Natural killer cell treated with Interleukin-12 subunit alpha and Interleukin-12 subunit beta and Interleukin-15 and Interleukin-18, amount 100 ng/mL, for 72 hours (primary cell): ENCODE results near the gene B3GALT6. TPM values are rescaled to one million over a fixed set of nuclear protein-coding genes. Genes with fewer than 3 reads are reported as not detected.
A peak's percentile ranks its signal among the peaks of the same experiment; 100 is the strongest.

Experiments used
- ATAC-seq, 2 donors: fragments of 150-1000 bp; cut with Tn5 transposase in 1 of 2; sonication (Bioruptor Pico), chemical (Tn5 transposase) in 1 of 2; 2 replicates each; pipeline ENCODE4 v1.10.0; 2021
- DNase-seq: peaks from one replicate; pipeline ENCODE4 v3.0.0; 2022; ENCODE audit warnings: low spot score
- H3K27ac Mint-ChIP-seq, 2 donors: 1 replicate in 1 of 2; 2 replicates in 1 of 2; pipeline ENCODE4 v1.8.0; 2022; ENCODE audit warnings: mixed read lengths in 2 of 2, mild to moderate bottlenecking in 1 of 2, moderate library complexity in 1 of 2
- H3K27me3 Mint-ChIP-seq, 2 donors: 1 replicate in 1 of 2; 2 replicates in 1 of 2; pipeline ENCODE4 v1.8.0; 2022; ENCODE audit warnings: mixed read lengths in 2 of 2
- H3K36me3 Mint-ChIP-seq: one replicate; pipeline ENCODE4 v1.8.0; 2022; ENCODE audit warnings: mixed read lengths
- H3K4me1 Mint-ChIP-seq, 2 donors: 1 replicate in 1 of 2; 2 replicates in 1 of 2; pipeline ENCODE4 v1.8.0; 2022; ENCODE audit warnings: low read depth in 2 of 2, mixed read lengths in 2 of 2, mild to moderate bottlenecking in 1 of 2
- H3K4me3 Mint-ChIP-seq: one replicate; pipeline ENCODE4 v1.8.0; 2022; ENCODE audit warnings: mixed read lengths
- H3K9me3 Mint-ChIP-seq: 2 replicates; pipeline ENCODE4 v1.8.0; 2022; ENCODE audit warnings: mixed read lengths
- total RNA-seq, 2 donors: library from RNA; stranded (reverse); gene quantifications; one replicate each; pipeline ENCODE4 v1.2.3, GENCODE V29; 2022

Gene B3GALT6
- total RNA-seq, 2 donors from 2014 or later, result 23.8 to 28.1 TPM

- peak overlapping the region; percentile 86 for H3K4me3 Mint-ChIP-seq
- H3K36me3 Mint-ChIP-seq, result no peaks in the 10 kb centered on the region
- peaks cover 28 to 31% of the 10 kb centered on the region in 2 donors for H3K4me1 Mint-ChIP-seq
- DNase-seq (no peak), ATAC-seq (no peak)
- no peaks in the 10 kb centered on the region for H3K9me3 Mint-ChIP-seq
- no peaks in the 10 kb centered on the region for H3K27me3 Mint-ChIP-seq
- H3K27ac Mint-ChIP-seq, result peak overlapping the region; percentile 26 to 61
These were observed 40.5 kb downstream of the B3GALT6 start for GRCh38 chr1:1272341-1273208.

DNA sequence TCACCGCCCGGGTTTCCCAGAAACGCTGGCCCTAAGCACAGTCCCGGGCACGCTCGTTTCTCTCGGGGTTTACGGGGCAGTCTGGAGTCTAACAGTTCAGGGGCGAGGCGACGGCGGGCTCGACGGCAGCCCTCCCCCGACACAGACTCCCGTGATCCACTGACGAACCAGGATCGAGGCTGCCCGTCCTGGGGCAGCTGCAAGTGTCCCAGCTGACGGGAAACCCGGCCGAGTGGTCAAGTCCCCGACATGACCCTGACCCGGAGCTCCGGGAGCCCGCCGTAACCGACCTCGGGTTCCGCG is 41.1 kb downstream of the B3GALT6 start:
- Mint-ChIP-seq H3K4me3 (peak overlapping the region; percentile 86), H3K9me3 (no peaks in the 10 kb centered on the region), H3K36me3 (no peaks in the 10 kb centered on the region), H3K27me3 (no peaks in the 10 kb centered on the region), H3K27ac (peak overlapping the region; percentile 26 to 61), H3K4me1 (peaks cover 28 to 31% of the 10 kb centered on the region in 2 donors)
- no peak for ATAC-seq
- no peak for DNase-seq

- ATAC-seq (peak; percentile 97 to 99), DNase-seq (peak; percentile 94)
- no peaks in the 10 kb centered on the region for H3K9me3 Mint-ChIP-seq
- peak within 1 kb of the TSS; percentile 86 for H3K4me3 Mint-ChIP-seq
- peak within 1 kb of the TSS; percentile 26 to 61 for H3K27ac Mint-ChIP-seq
- no peaks in the 10 kb centered on the region for H3K27me3 Mint-ChIP-seq
- H3K36me3 Mint-ChIP-seq, result no peaks in the 10 kb centered on the region
- H3K4me1 Mint-ChIP-seq, result peaks cover 28 to 31% of the 10 kb centered on the region in 2 donors
These were observed 41.7 kb downstream of the B3GALT6 start, which contains the start of gene UBE2J2 for GRCh38 chr1:1273512-1274298. UBE2J2 (minus strand) TSS chr1:1273854; CDS start chr1:1267992, 5,862 bp downstream.

- H3K4me1 Mint-ChIP-seq, result peaks cover 28 to 31% of the 10 kb centered on the region in 2 donors
- ATAC-seq (no peak), DNase-seq (no peak)
- no peaks in the 10 kb centered on the region for H3K9me3 Mint-ChIP-seq
- no peaks in the 10 kb centered on the region for H3K27me3 Mint-ChIP-seq
- H3K4me3 Mint-ChIP-seq, result peak overlapping the region; percentile 59
- no peak overlapping the region for H3K27ac Mint-ChIP-seq
- H3K36me3 Mint-ChIP-seq, result no peaks in the 10 kb centered on the region
These were observed 42.4 kb downstream of the B3GALT6 start for GRCh38 chr1:1274299-1274930.

GRCh38 chr1:1274931-1275431 is 42.9 kb downstream of the B3GALT6 start:
- ATAC-seq (no peak), DNase-seq (no peak)
- H3K27ac Mint-ChIP-seq, result no peak overlapping the region
- no peaks in the 10 kb centered on the region for H3K27me3 Mint-ChIP-seq
- peak overlapping the region; percentile 59 for H3K4me3 Mint-ChIP-seq
- H3K36me3 Mint-ChIP-seq, result no peaks in the 10 kb centered on the region
- peaks cover 24 to 28% of the 10 kb centered on the region in 2 donors for H3K4me1 Mint-ChIP-seq
- H3K9me3 Mint-ChIP-seq, result no peaks in the 10 kb centered on the region

- Mint-ChIP-seq H3K9me3 (no peaks in the 10 kb centered on the region), H3K4me3 (peak overlapping the region; percentile 6), H3K36me3 (no peaks in the 10 kb centered on the region), H3K27me3 (no peaks in the 10 kb centered on the region), H3K27ac (no peak overlapping the region), H3K4me1 (peaks cover 15 to 19% of the 10 kb centered on the region in 2 donors)
- ATAC-seq (no peak), DNase-seq (no peak)
These were observed 43.8 kb downstream of the B3GALT6 start for GRCh38 chr1:1275836-1276235.

GRCh38 chr1:1278620-1279019 is 46.6 kb downstream of the B3GALT6 start:
- Mint-ChIP-seq H3K9me3 (no peaks in the 10 kb centered on the region), H3K36me3 (no peaks in the 10 kb centered on the region), H3K27ac (no peak overlapping the region), H3K4me3 (no peak overlapping the region), H3K4me1 (peaks cover 0 to 6% of the 10 kb centered on the region in 2 donors), H3K27me3 (no peaks in the 10 kb centered on the region)
- DNase-seq (no peak), ATAC-seq (no peak)

GRCh38 chr1:1279028-1279427 is 47.0 kb downstream of the B3GALT6 start:
- Mint-ChIP-seq H3K4me1 (peaks cover 0 to 6% of the 10 kb centered on the region in 2 donors), H3K9me3 (no peaks in the 10 kb centered on the region), H3K36me3 (no peaks in the 10 kb centered on the region), H3K27ac (no peak overlapping the region), H3K27me3 (no peaks in the 10 kb centered on the region), H3K4me3 (no peak overlapping the region)
- DNase-seq (no peak), ATAC-seq (no peak)

DNA sequence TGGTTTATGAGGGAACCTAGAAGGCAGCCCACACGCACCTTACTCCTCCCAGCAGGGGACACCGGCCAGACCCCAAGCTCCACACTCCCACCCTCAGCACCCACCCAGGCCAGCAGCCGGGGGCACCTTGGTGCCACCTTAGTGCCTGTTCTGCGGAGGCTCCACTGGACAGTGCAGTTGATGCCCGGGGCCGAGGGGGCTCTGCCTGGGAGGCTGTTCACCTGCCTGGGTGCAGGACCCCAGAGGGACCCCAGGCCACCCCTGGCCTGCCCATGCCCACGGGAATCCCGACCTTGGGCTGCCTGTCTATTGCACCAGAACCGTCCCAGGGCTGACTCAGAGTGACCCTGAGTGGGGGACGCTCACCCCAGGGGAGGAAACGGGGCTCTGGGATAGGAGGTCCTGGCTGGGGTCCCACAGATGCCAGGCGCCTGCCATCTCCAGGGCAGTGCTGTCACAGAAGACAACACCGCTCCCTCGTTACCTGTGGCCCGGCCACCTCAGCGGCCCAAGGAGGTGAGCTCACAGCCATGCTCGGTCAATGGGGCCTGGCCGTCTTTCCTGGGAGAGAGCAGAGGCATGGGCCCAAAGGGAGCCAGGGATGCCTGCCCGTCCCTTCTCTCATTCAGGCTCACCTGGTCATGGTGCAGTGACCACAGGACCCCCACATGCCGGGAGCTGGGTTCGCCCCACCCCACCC is 48.9 kb downstream of the B3GALT6 start:
- ATAC-seq (peak in 1 of 2 donors; percentile 5), DNase-seq (no peak)
- H3K36me3 Mint-ChIP-seq, result no peaks in the 10 kb centered on the region
- no peak overlapping the region for H3K4me3 Mint-ChIP-seq
- no peak overlapping the region for H3K27ac Mint-ChIP-seq
- H3K27me3 Mint-ChIP-seq, result no peaks in the 10 kb centered on the region
- H3K9me3 Mint-ChIP-seq, result no peaks in the 10 kb centered on the region
- peaks cover 0 to 6% of the 10 kb centered on the region in 2 donors for H3K4me1 Mint-ChIP-seq

DNA sequence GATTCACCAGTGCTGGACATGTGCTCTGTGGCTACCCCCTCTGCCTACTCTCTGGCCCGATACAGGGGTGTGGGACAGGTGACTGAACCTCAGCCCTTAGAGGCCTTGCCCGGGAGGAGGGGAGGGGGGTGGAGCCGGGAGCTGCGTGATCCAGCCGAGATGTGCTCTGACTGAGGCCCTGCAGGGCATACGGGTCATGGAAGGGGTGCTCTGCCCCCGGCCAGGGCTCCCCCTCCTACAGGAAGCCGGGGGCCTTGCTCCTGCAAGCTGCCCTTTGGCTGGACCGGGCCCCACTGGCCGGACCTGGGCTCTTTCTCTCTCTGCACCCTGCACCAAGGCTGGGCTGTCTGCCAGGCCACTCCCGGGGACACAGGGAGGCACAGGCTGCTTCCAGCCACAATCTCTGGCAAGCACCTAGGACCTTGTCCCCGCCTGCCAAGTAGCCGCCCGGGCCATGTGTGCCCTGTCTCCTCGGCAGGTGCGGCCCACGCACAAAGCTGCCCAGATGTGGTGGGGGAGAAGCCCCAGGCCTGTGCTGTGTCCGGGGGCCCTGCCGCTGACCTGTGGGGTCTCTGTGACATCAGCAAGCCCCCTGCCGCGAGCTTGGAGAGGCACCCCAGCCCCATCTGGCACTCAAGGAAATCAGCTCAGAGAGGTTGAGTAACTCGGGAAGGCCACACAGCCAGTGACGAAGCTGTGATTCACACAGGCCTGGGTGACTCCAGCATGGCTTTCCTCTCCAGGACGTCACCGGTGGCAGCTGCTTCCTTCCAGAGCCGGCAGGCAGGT is 49.7 kb downstream of the B3GALT6 start:
- H3K27ac Mint-ChIP-seq, result no peak overlapping the region
- H3K4me1 Mint-ChIP-seq, result peaks cover 0 to 6% of the 10 kb centered on the region in 2 donors
- no peaks in the 10 kb centered on the region for H3K36me3 Mint-ChIP-seq
- no peaks in the 10 kb centered on the region for H3K9me3 Mint-ChIP-seq
- peak in 1 of 2 donors; percentile 2 for ATAC-seq
- H3K27me3 Mint-ChIP-seq, result no peaks in the 10 kb centered on the region
- DNase-seq, result no peak
- H3K4me3 Mint-ChIP-seq, result no peak overlapping the region

DNA sequence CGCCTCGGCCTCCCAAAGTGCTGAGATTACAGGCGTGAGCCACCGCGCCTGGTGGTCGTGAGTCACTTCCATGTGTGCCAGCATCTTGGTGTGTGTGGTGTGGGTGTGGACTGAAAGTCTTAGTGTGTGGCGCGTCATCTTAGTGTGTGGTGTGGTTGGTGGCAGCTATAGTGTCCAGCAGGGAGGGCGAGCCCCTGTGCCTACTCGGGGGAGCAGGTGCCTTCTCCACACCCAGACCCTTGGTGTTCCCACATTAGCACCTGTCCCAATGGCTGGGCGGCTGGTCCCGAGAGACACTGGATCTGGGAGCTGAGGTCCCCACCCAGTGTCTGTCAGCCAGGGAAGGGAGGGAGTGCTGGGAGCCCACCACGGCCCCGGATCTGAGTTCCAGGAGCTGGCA is 51.0 kb downstream of the B3GALT6 start:
- H3K27ac Mint-ChIP-seq, result no peak overlapping the region
- no peak overlapping the region for H3K4me3 Mint-ChIP-seq
- H3K9me3 Mint-ChIP-seq, result no peaks in the 10 kb centered on the region
- H3K4me1 Mint-ChIP-seq, result peaks cover 0 to 6% of the 10 kb centered on the region in 2 donors
- DNase-seq, result no peak
- H3K36me3 Mint-ChIP-seq, result no peaks in the 10 kb centered on the region
- H3K27me3 Mint-ChIP-seq, result no peaks in the 10 kb centered on the region
- peak; percentile 50 to 56 for ATAC-seq

DNA sequence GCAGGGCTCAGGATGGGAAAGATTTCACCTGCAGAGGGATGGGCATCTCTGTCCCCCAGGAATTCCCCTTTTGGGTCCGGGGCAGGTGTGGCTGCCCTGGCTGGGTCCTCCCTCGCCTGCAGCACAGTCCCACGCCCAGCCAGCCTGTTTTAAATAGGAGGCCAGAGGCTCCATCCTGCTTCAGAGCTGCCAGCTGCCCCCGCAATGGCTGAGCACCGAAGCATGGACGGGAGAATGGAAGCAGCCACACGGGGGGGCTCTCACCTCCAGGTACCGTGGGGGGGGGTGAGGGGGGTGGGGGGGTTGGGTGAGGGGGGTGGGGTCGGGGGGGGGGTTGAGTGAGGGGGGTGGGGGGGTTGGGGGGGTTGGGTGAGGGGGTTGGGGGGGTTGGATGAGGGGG is 51.8 kb downstream of the B3GALT6 start:
- Mint-ChIP-seq H3K36me3 (no peaks in the 10 kb centered on the region), H3K27ac (no peak overlapping the region), H3K27me3 (no peaks in the 10 kb centered on the region), H3K4me3 (no peak overlapping the region), H3K9me3 (no peaks in the 10 kb centered on the region), H3K4me1 (peaks cover 0 to 6% of the 10 kb centered on the region in 2 donors)
- DNase-seq, result no peak
- no peak for ATAC-seq
